Neural progenitor cell (in vitro differentiated cells): Measurements from ENCODE around the gene ERC2. TPM values are rescaled to one million over a fixed set of nuclear protein-coding genes. Genes with fewer than 3 reads are reported as not detected.

Experiments
- DNase-seq: peaks from one replicate; pipeline ENCODE4 v3.0.0-alpha.2; 2016; ENCODE audit warnings: low spot score
- H2AFZ ChIP-seq: fragments of 200-600 bp; sonication (generic); replicated peaks from 2 replicates; pipeline ENCODE4 v1.6.1; 2016; ENCODE audit warnings: antibody characterized with exemption
- H3F3A ChIP-seq: fragments of 200-600 bp; sonication (generic); 2 replicates; pipeline ENCODE4 v1.6.1; 2016; ENCODE audit warnings: antibody characterized with exemption, low read depth
- H3K27ac ChIP-seq: fragments of 200-600 bp; sonication (generic); 2 replicates; pipeline ENCODE4 v1.5.1; 2016; ENCODE audit warnings: mild to moderate bottlenecking
- H3K27me3 ChIP-seq: fragments of 200-600 bp; sonication (generic); 2 replicates; pipeline ENCODE4 v1.6.1; 2016; ENCODE audit warnings: mild to moderate bottlenecking, moderate library complexity
- H3K36me3 ChIP-seq: fragments of 200-600 bp; sonication (generic); 2 replicates; pipeline ENCODE4 v1.5.1; 2016
- H3K4me1 ChIP-seq: fragments of 200-600 bp; sonication (generic); 2 replicates; pipeline ENCODE4 v1.6.1; 2016; ENCODE audit warnings: mixed run types
- H3K4me2 ChIP-seq: fragments of 200-600 bp; sonication (generic); 2 replicates; pipeline ENCODE4 v1.6.1; 2016
- H3K4me3 ChIP-seq: fragments of 200-600 bp; sonication (generic); 2 replicates; pipeline ENCODE4 v1.5.1; 2016
- H3K79me2 ChIP-seq: fragments of 200-600 bp; sonication (generic); 2 replicates; pipeline ENCODE4 v1.6.1; 2016; ENCODE audit warnings: low read depth
- H3K9ac ChIP-seq: fragments of 200-600 bp; sonication (generic); 2 replicates; pipeline ENCODE4 v1.6.1; 2016
- H3K9me3 ChIP-seq: fragments of 200-600 bp; sonication (generic); 2 replicates; pipeline ENCODE4 v1.5.1; 2016; ENCODE audit warnings: low read depth
- H4K20me1 ChIP-seq: fragments of 200-600 bp; sonication (generic); 2 replicates; pipeline ENCODE4 v1.6.1; 2016; ENCODE audit warnings: low read depth
- H3K27ac Mint-ChIP-seq: 3 replicates; pipeline ENCODE4 v1.8.0; 2021; ENCODE audit warnings: mixed read lengths
- H3K27me3 Mint-ChIP-seq: 2 replicates; pipeline ENCODE4 v1.8.0; 2022; ENCODE audit warnings: low read depth, mild to moderate bottlenecking, inconsistent platforms, moderate library complexity, mixed read lengths; ENCODE audit not compliant: insufficient read depth
- H3K36me3 Mint-ChIP-seq: 3 replicates; pipeline ENCODE4 v1.8.0; 2021; ENCODE audit warnings: mixed read lengths
- H3K4me1 Mint-ChIP-seq: 3 replicates; pipeline ENCODE4 v1.8.0; 2021; ENCODE audit warnings: mixed read lengths
- H3K4me3 Mint-ChIP-seq: 3 replicates; pipeline ENCODE4 v1.8.0; 2021; ENCODE audit warnings: mild to moderate bottlenecking, moderate library complexity, mixed read lengths
- H3K9me3 Mint-ChIP-seq: 3 replicates; pipeline ENCODE4 v1.8.0; 2020; ENCODE audit warnings: mixed read lengths
- CTCF ChIP-seq: fragments of 200-600 bp; sonication (generic); IDR thresholded peaks from 2 replicates; pipeline ENCODE4 v1.5.1; 2017; ENCODE audit warnings: antibody characterized with exemption, mild to moderate bottlenecking
- EZH2 ChIP-seq: fragments of 200-600 bp; sonication (generic); IDR thresholded peaks from 2 replicates; pipeline ENCODE4 v1.6.1; 2017; ENCODE audit warnings: antibody characterized with exemption, mild to moderate bottlenecking, moderate library complexity
- EZH2phosphoT487 ChIP-seq: fragments of 200-600 bp; sonication (generic); IDR thresholded peaks from 2 replicates; pipeline ENCODE4 v1.6.1; 2017; ENCODE audit warnings: antibody characterized with exemption
- total RNA-seq: library from RNA; depleted of rRNA; stranded (reverse); fragments of >200 nt; gene quantifications from 2 replicates; pipeline ENCODE4 v1.2.3, GENCODE V29; 2015; ENCODE audit warnings: low replicate concordance

The ERC2 gene
- total RNA-seq, 1 donor from 2014 or later, result 24.8 TPM

- Histone ChIP-seq H3K9me3 (no peaks in the 10 kb centered on the region), H3K4me2 (no peak overlapping the region), H3K9ac (no peak overlapping the region), H3K36me3 (no peaks in the 10 kb centered on the region), H3K4me3 (no peak overlapping the region), H4K20me1 (no peaks in the 10 kb centered on the region), H3K4me1 (peaks cover 19% of the 10 kb centered on the region), H3K79me2 (no peaks in the 10 kb centered on the region), H3K27me3 (no peaks in the 10 kb centered on the region), H3F3A (peaks cover 2% of the 10 kb centered on the region), H3K27ac (no peak overlapping the region), H2AFZ (no peak overlapping the region)
- H3K9me3 Mint-ChIP-seq, result no peaks in the 10 kb centered on the region
- no peak for TF ChIP-seq EZH2
- no peak for TF ChIP-seq CTCF
- TF ChIP-seq EZH2phosphoT487, result no peak
- no peaks in the 10 kb centered on the region for H3K36me3 Mint-ChIP-seq
- H3K4me1 Mint-ChIP-seq, result peaks cover 22% of the 10 kb centered on the region
- no peak for DNase-seq
- H3K4me3 Mint-ChIP-seq, result no peak overlapping the region
- no peaks in the 10 kb centered on the region for H3K27me3 Mint-ChIP-seq
- H3K27ac Mint-ChIP-seq, result no peak overlapping the region
Measured at GRCh38 chr3:55775366-55776154, 692.7 kb downstream of the ERC2 start.

- peaks cover 2% of the 10 kb centered on the region for H3F3A ChIP-seq
- H3K4me3 ChIP-seq, result no peak overlapping the region
- Mint-ChIP-seq H3K27me3 (no peaks in the 10 kb centered on the region), H3K4me3 (no peak overlapping the region), H3K9me3 (no peaks in the 10 kb centered on the region), H3K36me3 (no peaks in the 10 kb centered on the region), H3K4me1 (peaks cover 22% of the 10 kb centered on the region), H3K27ac (no peak overlapping the region)
- peaks cover 19% of the 10 kb centered on the region for H3K4me1 ChIP-seq
- no peaks in the 10 kb centered on the region for H4K20me1 ChIP-seq
- H3K4me2 ChIP-seq, result no peak overlapping the region
- no peaks in the 10 kb centered on the region for H3K27me3 ChIP-seq
- no peak overlapping the region for H3K27ac ChIP-seq
- no peaks in the 10 kb centered on the region for H3K79me2 ChIP-seq
- TF ChIP-seq EZH2phosphoT487 (no peak), CTCF (no peak), EZH2 (no peak)
- DNase-seq, result no peak
- no peaks in the 10 kb centered on the region for H3K36me3 ChIP-seq
- H3K9me3 ChIP-seq, result no peaks in the 10 kb centered on the region
- no peak overlapping the region for H2AFZ ChIP-seq
- H3K9ac ChIP-seq, result no peak overlapping the region
Measured at GRCh38 chr3:55774856-55775255, 693.4 kb downstream of the ERC2 start.

DNA sequence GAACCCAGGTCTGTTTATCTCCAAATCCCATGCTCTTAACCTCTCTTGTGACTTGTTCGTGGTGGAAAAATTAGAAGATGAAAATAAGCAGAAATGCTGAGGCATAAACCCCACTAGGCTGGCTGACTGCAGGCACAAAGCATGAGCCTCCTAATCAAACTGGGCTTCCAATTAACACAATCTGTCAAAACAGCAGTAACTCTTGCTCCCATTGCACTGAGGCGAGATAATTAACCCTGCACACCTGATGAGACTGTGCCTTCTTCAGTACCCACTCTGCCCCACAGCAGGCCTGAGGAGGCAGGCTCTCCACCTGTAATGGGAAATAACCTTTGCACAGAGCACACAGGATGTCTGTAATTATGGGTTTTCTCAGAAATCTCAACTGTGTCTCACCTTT lies 696.8 kb downstream of the ERC2 start:
- TF ChIP-seq EZH2phosphoT487 (no peak), CTCF (no peak), EZH2 (no peak)
- H3K27me3 Mint-ChIP-seq, result no peaks in the 10 kb centered on the region
- Histone ChIP-seq H3K4me3 (no peak overlapping the region), H3K9me3 (no peaks in the 10 kb centered on the region), H3K4me2 (no peak overlapping the region), H3K9ac (no peak overlapping the region), H3K79me2 (no peaks in the 10 kb centered on the region), H3F3A (peaks cover 2% of the 10 kb centered on the region), H2AFZ (no peak overlapping the region), H3K36me3 (no peaks in the 10 kb centered on the region), H4K20me1 (no peaks in the 10 kb centered on the region), H3K4me1 (peaks cover 18% of the 10 kb centered on the region), H3K27me3 (no peaks in the 10 kb centered on the region), H3K27ac (no peak overlapping the region)
- DNase-seq, result no peak
- no peaks in the 10 kb centered on the region for H3K36me3 Mint-ChIP-seq
- no peak overlapping the region for H3K4me3 Mint-ChIP-seq
- H3K4me1 Mint-ChIP-seq, result peaks cover 22% of the 10 kb centered on the region
- no peak overlapping the region for H3K27ac Mint-ChIP-seq
- no peaks in the 10 kb centered on the region for H3K9me3 Mint-ChIP-seq
